ENCODE measurements around the gene KIF25.

GRCh38 chr6:168090706-168091105, 93.2 kb downstream of the KIF25 start:
- TF ChIP-seq EP300 (IDR thresholded peaks at IDR 0.05) (no peak), POLR2A (IDR thresholded peaks at IDR 0.05) (no peak)
